ENCODE results near the gene NFASC. TPM values are rescaled to one million over a fixed set of nuclear protein-coding genes. Genes with fewer than 3 reads are reported as not detected.

Gene NFASC
- total and polyA plus RNA-seq, 2 experiments from 2014 or later = 0.75 to 2.2 TPM

- Histone ChIP-seq H3K79me2 (no peaks in the 10 kb centered on the region), H3K4me3 (no peak overlapping the region), H3K9me3 (ENCODE audit: low read depth) (no peaks in the 10 kb centered on the region), H3K9me2 (replicated peaks; ENCODE audit: insufficient read depth) (no peaks in the 10 kb centered on the region), H4K20me1 (ENCODE audit: insufficient read depth, poor library complexity, severe bottlenecking) (no peaks in the 10 kb centered on the region), H2AFZ (no peak overlapping the region), H3K36me3 (replicated peaks; ENCODE audit: insufficient read depth, low read depth) (no peaks in the 10 kb centered on the region), H3K27me3 (peaks cover 32% of the 10 kb centered on the region), H3K27ac (no peak overlapping the region), H3K4me1 (ENCODE audit: insufficient read depth) (no peaks in the 10 kb centered on the region), H3K4me2 (no peak overlapping the region)
- no peak for DNase-seq (ENCODE audit: low spot score)
- no peak for TF ChIP-seq EZH2 (IDR thresholded peaks at IDR 0.05; ENCODE audit: borderline replicate concordance)
- TF ChIP-seq EZH2phosphoT487 (IDR thresholded peaks at IDR 0.05; ENCODE audit: low read depth, severe bottlenecking, unreplicated experiment) = no peak
- no peak for TF ChIP-seq CTCF (IDR thresholded peaks at IDR 0.05; ENCODE audit: poor library complexity)
- 65% methylated on average over 6 of the region's 6 CpGs for WGBS (ENCODE audit: low lambda C conversion rate, missing lambda C conversion rate)
These were observed 178.8 kb downstream of the NFASC start for GRCh38 chr1:205049479-205049878.

GRCh38 chr1:205052690-205053089 is 182.0 kb downstream of the NFASC start:
- Histone ChIP-seq H3K4me3 (no peak overlapping the region), H2AFZ (no peak overlapping the region), H3K79me2 (no peaks in the 10 kb centered on the region), H3K4me1 (ENCODE audit: insufficient read depth) (no peaks in the 10 kb centered on the region), H3K9me3 (ENCODE audit: low read depth) (no peaks in the 10 kb centered on the region), H3K27ac (no peak overlapping the region), H3K9me2 (replicated peaks; ENCODE audit: insufficient read depth) (no peaks in the 10 kb centered on the region), H3K4me2 (no peak overlapping the region), H3K36me3 (replicated peaks; ENCODE audit: insufficient read depth, low read depth) (no peaks in the 10 kb centered on the region), H3K27me3 (peaks cover 4% of the 10 kb centered on the region), H4K20me1 (ENCODE audit: insufficient read depth, poor library complexity, severe bottlenecking) (no peaks in the 10 kb centered on the region)
- no peak for TF ChIP-seq CTCF (IDR thresholded peaks at IDR 0.05; ENCODE audit: poor library complexity)
- TF ChIP-seq EZH2 (IDR thresholded peaks at IDR 0.05; ENCODE audit: borderline replicate concordance) = no peak
- TF ChIP-seq EZH2phosphoT487 (IDR thresholded peaks at IDR 0.05; ENCODE audit: low read depth, severe bottlenecking, unreplicated experiment) = no peak
- 84% methylated on average over 11 of the region's 11 CpGs for WGBS (ENCODE audit: low lambda C conversion rate, missing lambda C conversion rate)
- no peak for DNase-seq (ENCODE audit: low spot score)

GRCh38 chr1:205053296-205053695 is 182.6 kb downstream of the NFASC start:
- H3K9me3 ChIP-seq (ENCODE audit: low read depth) = no peaks in the 10 kb centered on the region
- H3K4me2 ChIP-seq = no peak overlapping the region
- H3K36me3 ChIP-seq (replicated peaks; ENCODE audit: insufficient read depth, low read depth) = no peaks in the 10 kb centered on the region
- H3K4me3 ChIP-seq = no peak overlapping the region
- no peak overlapping the region for H2AFZ ChIP-seq
- H3K27ac ChIP-seq = no peak overlapping the region
- no peak for DNase-seq (ENCODE audit: low spot score)
- H3K27me3 ChIP-seq = no peaks in the 10 kb centered on the region
- H3K79me2 ChIP-seq = no peaks in the 10 kb centered on the region
- H3K4me1 ChIP-seq (ENCODE audit: insufficient read depth) = no peaks in the 10 kb centered on the region
- TF ChIP-seq CTCF (IDR thresholded peaks at IDR 0.05; ENCODE audit: poor library complexity) (no peak), EZH2phosphoT487 (IDR thresholded peaks at IDR 0.05; ENCODE audit: low read depth, severe bottlenecking, unreplicated experiment) (no peak), EZH2 (IDR thresholded peaks at IDR 0.05; ENCODE audit: borderline replicate concordance) (no peak)
- 91% methylated on average over 5 of the region's 5 CpGs for WGBS (ENCODE audit: low lambda C conversion rate, missing lambda C conversion rate)
- H3K9me2 ChIP-seq (replicated peaks; ENCODE audit: insufficient read depth) = no peaks in the 10 kb centered on the region
- no peaks in the 10 kb centered on the region for H4K20me1 ChIP-seq (ENCODE audit: insufficient read depth, poor library complexity, severe bottlenecking)

- TF ChIP-seq CTCF (IDR thresholded peaks at IDR 0.05; ENCODE audit: poor library complexity) (no peak), EZH2phosphoT487 (IDR thresholded peaks at IDR 0.05; ENCODE audit: low read depth, severe bottlenecking, unreplicated experiment) (no peak), EZH2 (IDR thresholded peaks at IDR 0.05; ENCODE audit: borderline replicate concordance) (no peak)
- H2AFZ ChIP-seq = no peak overlapping the region
These were observed 183.4 kb downstream of the NFASC start for GRCh38 chr1:205054013-205054412.

More at GRCh38 chr1:205054013-205054412, 183.4 kb downstream of the NFASC start:
- Histone ChIP-seq H3K9me2 (replicated peaks; ENCODE audit: insufficient read depth) (no peaks in the 10 kb centered on the region), H3K36me3 (replicated peaks; ENCODE audit: insufficient read depth, low read depth) (no peaks in the 10 kb centered on the region), H3K79me2 (no peaks in the 10 kb centered on the region), H3K4me1 (ENCODE audit: insufficient read depth) (no peaks in the 10 kb centered on the region), H3K27ac (no peak overlapping the region), H4K20me1 (ENCODE audit: insufficient read depth, poor library complexity, severe bottlenecking) (no peaks in the 10 kb centered on the region), H3K4me3 (no peak overlapping the region), H3K4me2 (no peak overlapping the region), H3K27me3 (no peaks in the 10 kb centered on the region), H3K9me3 (ENCODE audit: low read depth) (no peaks in the 10 kb centered on the region)
- no peak for DNase-seq (ENCODE audit: low spot score)
- WGBS (ENCODE audit: low lambda C conversion rate, missing lambda C conversion rate) = 62% methylated on average over 7 of the region's 7 CpGs

Data from hepatocyte (in vitro differentiated cells).